ENCODE data around the gene BPGM.

The BPGM gene

GRCh38 chr7:134699021-134699818 lies 52.6 kb downstream of the BPGM start:
- no peak for DNase-seq

GRCh38 chr7:134699899-134700298 lies 53.2 kb downstream of the BPGM start:
- no peak for DNase-seq

GRCh38 chr7:134701272-134701671 lies 54.6 kb downstream of the BPGM start:
- DNase-seq, result no peak

GRCh38 chr7:134702366-134703240 lies 56.0 kb downstream of the BPGM start:
- DNase-seq, result no peak

GRCh38 chr7:134703241-134703594 lies 56.6 kb downstream of the BPGM start:
- no peak for DNase-seq

GRCh38 chr7:134703782-134704181 lies 57.1 kb downstream of the BPGM start:
- DNase-seq, result no peak

GRCh38 chr7:134704827-134705226 lies 58.2 kb downstream of the BPGM start:
- DNase-seq, result no peak

GRCh38 chr7:134705716-134706115 lies 59.1 kb downstream of the BPGM start:
- no peak for DNase-seq

- DNase-seq, result no peak
Measured at GRCh38 chr7:134706468-134706867, 59.8 kb downstream of the BPGM start.

GRCh38 chr7:134707663-134708378 lies 61.2 kb downstream of the BPGM start:
- no peak for DNase-seq

GRCh38 chr7:134708692-134709091 lies 62.0 kb downstream of the BPGM start:
- DNase-seq, result no peak

- DNase-seq, result no peak
Measured at GRCh38 chr7:134709197-134709596, 62.5 kb downstream of the BPGM start.

- DNase-seq, result no peak
Measured at GRCh38 chr7:134710511-134710853, 63.8 kb downstream of the BPGM start.

- DNase-seq, result no peak
Measured at GRCh38 chr7:134710854-134711624, 64.4 kb downstream of the BPGM start.

GRCh38 chr7:134712196-134712595 lies 65.5 kb downstream of the BPGM start:
- DNase-seq, result no peak

- DNase-seq, result no peak
Measured at GRCh38 chr7:134714470-134715205, 68.0 kb downstream of the BPGM start.

GRCh38 chr7:134718211-134718875 lies 71.7 kb downstream of the BPGM start:
- no peak for DNase-seq

- DNase-seq, result no peak
Measured at GRCh38 chr7:134720091-134720935, 73.7 kb downstream of the BPGM start.

GRCh38 chr7:134721171-134721570 lies 74.5 kb downstream of the BPGM start:
- no peak for DNase-seq

- no peak for DNase-seq
Measured at GRCh38 chr7:134722786-134723322, 76.2 kb downstream of the BPGM start.

Measured in NCI-H2081 treated with DMSO at 0.1 percent for 48 hours (cell line).